GM13977 (cell line): ENCODE data around the gene PPFIBP2.

ENCODE experiments used
- DNase-seq: peaks from one replicate; pipeline ENCODE4 v3.0.0; 2012; ENCODE audit warnings: low spot score
- in situ Hi-C: fragments of 300-500 bp; cut with MboI; formaldehyde crosslinking; loops from one replicate; pipeline ENCODE4 v1.12.0; 2022; ENCODE audit warnings: low sequenced_read_pairs, low pct_unique_long_range_greater_than_20kb, mixed read lengths, inconsistent platforms; ENCODE audit not compliant: unreplicated experiment
- TF ChIP-seq, protein P1 (sequence below): IDR thresholded peaks from 2 replicates; pipeline ENCODE4 v1.5.1; 2012; ENCODE audit warnings: mild to moderate bottlenecking, control low read depth; ENCODE audit not compliant: insufficient read depth; ENCODE audit errors: extremely low read depth, missing control alignments

The PPFIBP2 gene

GRCh38 chr11:7632211-7632610 lies 118.4 kb downstream of the PPFIBP2 start:
- TF ChIP-seq, protein P1, sequence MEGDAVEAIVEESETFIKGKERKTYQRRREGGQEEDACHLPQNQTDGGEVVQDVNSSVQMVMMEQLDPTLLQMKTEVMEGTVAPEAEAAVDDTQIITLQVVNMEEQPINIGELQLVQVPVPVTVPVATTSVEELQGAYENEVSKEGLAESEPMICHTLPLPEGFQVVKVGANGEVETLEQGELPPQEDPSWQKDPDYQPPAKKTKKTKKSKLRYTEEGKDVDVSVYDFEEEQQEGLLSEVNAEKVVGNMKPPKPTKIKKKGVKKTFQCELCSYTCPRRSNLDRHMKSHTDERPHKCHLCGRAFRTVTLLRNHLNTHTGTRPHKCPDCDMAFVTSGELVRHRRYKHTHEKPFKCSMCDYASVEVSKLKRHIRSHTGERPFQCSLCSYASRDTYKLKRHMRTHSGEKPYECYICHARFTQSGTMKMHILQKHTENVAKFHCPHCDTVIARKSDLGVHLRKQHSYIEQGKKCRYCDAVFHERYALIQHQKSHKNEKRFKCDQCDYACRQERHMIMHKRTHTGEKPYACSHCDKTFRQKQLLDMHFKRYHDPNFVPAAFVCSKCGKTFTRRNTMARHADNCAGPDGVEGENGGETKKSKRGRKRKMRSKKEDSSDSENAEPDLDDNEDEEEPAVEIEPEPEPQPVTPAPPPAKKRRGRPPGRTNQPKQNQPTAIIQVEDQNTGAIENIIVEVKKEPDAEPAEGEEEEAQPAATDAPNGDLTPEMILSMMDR = no peak
- in situ Hi-C loops = no loop called here
- DNase-seq = no peak

GRCh38 chr11:7635137-7635536 lies 121.3 kb downstream of the PPFIBP2 start:
- in situ Hi-C loops = no loop called here
- TF ChIP-seq, protein P1 = no peak
- no peak for DNase-seq

- in situ Hi-C loops = no loop called here
- TF ChIP-seq, protein P1 = no peak
- DNase-seq = no peak
Observed at GRCh38 chr11:7635708-7636107, 121.9 kb downstream of the PPFIBP2 start.

DNA sequence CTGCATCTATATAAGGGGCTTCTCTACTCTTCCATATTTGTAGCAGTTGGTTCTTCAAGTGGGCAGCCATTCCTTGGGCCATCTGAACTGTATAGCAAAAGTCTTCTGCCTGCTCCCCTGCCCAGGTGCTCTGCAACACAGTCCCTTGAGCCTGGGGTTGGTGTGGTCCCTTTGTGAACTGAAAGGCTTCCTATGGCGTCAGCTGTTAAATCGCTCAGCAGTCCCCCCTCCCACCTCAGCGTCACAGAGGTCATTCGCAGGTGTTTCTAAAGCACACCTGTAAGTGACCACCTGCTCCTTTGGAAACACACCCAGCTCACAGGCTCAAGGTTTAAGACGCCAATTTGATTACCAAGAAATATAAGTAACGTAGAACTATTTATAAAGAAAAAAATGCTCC lies 122.6 kb downstream of the PPFIBP2 start:
- in situ Hi-C loops = no loop called here
- TF ChIP-seq, protein P1 = no peak
- DNase-seq = no peak

DNA sequence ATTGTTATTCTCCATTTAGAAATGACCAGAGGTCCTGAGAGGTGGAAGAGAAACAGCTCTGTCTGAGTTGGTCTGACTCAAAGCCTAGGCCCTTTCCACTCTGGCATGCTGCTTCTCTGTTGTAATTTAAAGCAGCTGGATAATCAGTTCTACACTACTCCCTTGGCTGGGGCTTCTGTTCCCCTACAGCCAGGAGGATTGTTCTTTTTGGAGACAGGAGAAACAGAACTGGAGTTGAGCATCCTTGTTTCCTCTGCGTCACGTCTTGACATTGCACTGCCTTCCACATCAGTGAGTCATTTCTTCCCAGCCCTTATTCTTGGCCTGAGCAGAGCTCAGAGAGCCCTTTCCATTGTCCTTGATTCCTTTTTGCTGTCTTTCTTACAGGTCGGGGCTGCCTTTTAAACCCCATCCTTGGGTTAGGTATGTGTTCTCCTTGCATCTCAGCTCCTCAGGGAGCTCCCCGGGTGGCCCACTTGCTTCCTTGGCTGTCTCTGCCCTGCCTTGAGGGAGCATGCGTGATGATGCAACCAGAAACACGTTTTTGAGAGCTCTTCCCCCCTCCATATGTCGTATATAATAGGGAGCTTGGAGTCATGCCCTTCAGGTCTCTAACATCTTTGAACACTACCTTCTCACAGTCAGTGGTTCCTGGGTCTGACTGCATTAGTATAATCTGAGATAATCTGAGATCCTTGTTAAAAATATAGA lies 123.8 kb downstream of the PPFIBP2 start:
- TF ChIP-seq, protein P1 = no peak
- no peak for DNase-seq
- in situ Hi-C loops = no loop called here

DNA sequence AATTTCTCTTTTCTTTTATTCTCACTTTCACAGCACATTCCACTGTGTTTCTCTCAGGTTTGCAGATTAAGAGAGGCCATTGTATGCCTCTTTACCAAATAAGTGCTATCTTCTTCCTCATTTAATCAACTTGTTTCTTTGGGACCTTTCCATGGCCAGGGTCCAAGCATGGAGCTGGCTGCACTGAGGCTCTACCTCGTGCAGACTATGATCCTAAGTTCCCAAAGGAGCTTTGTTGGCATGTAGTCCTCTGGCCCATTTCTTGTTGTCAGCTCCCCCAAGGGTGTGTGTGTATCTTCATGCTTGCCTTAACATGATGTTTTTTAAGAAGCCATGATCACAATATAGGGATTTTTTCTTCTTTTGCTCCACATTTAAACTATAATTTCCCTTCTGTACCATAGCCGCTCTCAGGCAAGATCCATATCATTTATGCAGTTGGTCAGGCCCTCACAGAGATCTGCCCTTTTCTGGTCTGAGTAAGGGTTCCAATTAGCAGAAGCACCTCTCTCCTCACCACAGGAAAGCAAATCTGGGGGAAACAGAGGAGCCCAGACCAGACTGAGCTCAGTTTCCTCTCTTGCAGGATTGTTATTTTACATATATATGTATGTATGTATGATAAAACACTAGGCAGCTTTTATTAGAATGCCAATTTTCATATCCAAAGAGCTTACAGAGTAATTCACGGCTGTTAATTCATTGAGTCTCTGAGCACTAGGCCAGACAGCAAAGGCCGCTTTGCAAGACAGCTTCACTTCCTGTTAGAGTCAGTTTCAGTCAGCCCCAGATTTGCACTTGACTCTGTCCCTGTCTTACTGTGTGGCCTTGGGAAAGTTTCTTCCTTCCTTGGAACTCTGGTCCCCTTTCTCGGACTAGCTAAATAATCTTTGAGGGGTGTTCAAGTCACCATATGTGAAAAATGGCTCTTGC lies 125.2 kb downstream of the PPFIBP2 start:
- TF ChIP-seq, protein P1 = no peak
- peak; percentile 29 for DNase-seq
- in situ Hi-C loops = no loop called here
